Measurements from ENCODE around the gene MAD1L1.

Gene MAD1L1

DNA sequence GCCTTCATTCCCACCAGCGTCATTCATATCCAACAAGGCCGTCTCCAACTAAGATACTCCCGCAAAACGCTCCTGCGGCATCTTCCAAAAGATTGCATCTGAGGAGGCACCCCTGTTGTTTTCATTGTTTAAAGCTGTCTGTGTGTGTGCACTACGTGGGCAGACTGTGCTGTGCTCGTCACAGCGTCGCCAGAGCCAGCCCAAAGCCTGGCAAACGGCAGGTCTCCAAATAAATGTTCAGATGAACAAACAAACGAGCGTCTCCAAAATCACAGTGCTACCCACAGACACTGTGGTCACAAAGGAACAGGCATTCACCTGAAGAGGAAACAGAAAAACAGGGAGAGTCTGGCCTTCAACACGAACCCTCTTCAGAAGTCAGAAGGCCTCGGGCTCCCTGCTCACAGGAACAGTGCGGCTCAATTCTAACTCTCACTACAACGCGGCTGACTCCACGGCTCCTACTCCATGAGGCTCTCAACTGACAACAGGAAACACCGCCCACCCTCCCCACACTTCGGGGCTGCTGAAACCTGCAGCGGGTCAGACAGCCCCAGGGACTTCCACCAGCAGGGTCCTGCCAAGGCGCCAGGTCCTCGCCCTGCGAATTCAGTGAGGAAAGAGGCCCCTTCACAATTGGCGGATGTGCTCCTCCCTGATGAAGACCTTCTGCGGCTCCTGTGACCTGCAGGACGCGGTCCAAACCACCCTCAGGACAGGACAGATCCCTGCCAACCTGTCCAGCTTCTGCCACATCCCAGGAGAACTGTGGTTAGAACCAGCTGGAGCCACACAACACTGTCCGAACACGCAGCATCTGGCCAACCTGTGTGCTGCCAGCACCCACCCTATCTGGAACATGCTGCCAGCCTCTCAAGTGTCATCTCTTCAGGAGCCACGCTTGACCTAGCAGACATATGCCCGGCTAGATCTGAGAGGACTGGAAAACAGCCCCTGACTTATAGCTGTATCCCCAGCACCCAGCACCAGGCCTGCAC, 36.1 kb downstream of the MAD1L1 start:
- Histone ChIP-seq H3K4me3 (ENCODE audit: low read length in 2 of 2) (no peak overlapping the region), H3K27me3 (ENCODE audit: control insufficient read depth in 2 of 2, insufficient read depth in 2 of 2, low read length in 2 of 2) (no peaks in the 10 kb centered on the region), H3K36me3 (ENCODE audit: control insufficient read depth in 2 of 2, insufficient read depth in 2 of 2, low read length in 2 of 2) (peaks cover 8 to 24% of the 10 kb centered on the region in 2 donors), H3K4me1 (ENCODE audit: control insufficient read depth in 2 of 2, insufficient read depth in 2 of 2, low read length in 2 of 2) (no peaks in the 10 kb centered on the region), H3K27ac (ENCODE audit: low read depth in 2 of 2, low read length in 2 of 2) (no peak overlapping the region), H3K9me3 (ENCODE audit: control insufficient read depth in 2 of 2, low read length in 2 of 2) (peaks cover 0 to 3% of the 10 kb centered on the region in 2 donors), H3K9ac (ENCODE audit: low read depth in 1 of 2, low read length in 2 of 2) (no peak overlapping the region)

- no peak overlapping the region for H3K9ac ChIP-seq (ENCODE audit: low read depth in 1 of 2, low read length in 2 of 2)
- H3K36me3 ChIP-seq (ENCODE audit: control insufficient read depth in 2 of 2, insufficient read depth in 2 of 2, low read length in 2 of 2): peaks cover 8 to 24% of the 10 kb centered on the region in 2 donors
- no peaks in the 10 kb centered on the region for H3K4me1 ChIP-seq (ENCODE audit: control insufficient read depth in 2 of 2, insufficient read depth in 2 of 2, low read length in 2 of 2)
- no peak overlapping the region for H3K27ac ChIP-seq (ENCODE audit: low read depth in 2 of 2, low read length in 2 of 2)
- peaks cover 0 to 3% of the 10 kb centered on the region in 2 donors for H3K9me3 ChIP-seq (ENCODE audit: control insufficient read depth in 2 of 2, low read length in 2 of 2)
- no peaks in the 10 kb centered on the region for H3K27me3 ChIP-seq (ENCODE audit: control insufficient read depth in 2 of 2, insufficient read depth in 2 of 2, low read length in 2 of 2)
- no peak overlapping the region for H3K4me3 ChIP-seq (ENCODE audit: low read length in 2 of 2)
Measured at GRCh38 chr7:2195400-2196246, 37.1 kb downstream of the MAD1L1 start.

DNA sequence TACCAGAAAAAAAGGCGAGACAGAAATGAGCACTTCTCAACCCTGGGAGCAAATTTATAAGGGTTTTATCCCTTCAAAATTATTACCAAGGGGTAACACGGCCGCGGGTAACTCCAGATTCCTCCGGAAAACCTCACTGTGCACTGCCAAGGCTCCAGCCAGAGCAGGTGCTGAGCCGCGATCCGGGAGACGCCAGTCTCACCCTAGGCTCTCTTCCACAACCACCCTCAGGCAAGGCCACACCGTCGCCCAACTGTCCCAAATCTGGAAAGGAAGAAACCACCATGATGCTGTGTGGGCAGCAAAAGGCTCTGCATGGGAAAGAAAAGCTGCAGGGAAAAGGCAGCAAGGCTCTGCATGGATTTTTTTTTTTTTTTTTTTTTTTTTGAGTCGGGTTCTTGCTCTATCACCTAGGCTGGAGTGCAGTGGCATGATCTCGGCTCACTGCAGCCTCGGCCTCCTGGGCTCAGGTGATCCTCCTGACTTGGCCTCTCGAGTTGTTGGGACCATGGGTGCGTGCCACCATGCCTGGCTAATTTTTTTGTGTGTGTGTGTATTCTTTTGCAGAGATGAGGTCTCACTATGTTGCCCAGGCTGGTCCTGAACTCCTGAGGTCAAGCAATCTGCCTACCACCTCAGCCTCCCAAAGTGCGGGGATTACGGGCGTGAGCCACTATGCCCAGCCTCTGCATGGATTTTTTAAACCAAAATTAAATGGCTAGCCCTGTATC, 39.0 kb downstream of the MAD1L1 start:
- Histone ChIP-seq H3K4me1 (ENCODE audit: control insufficient read depth in 2 of 2, insufficient read depth in 2 of 2, low read length in 2 of 2) (no peaks in the 10 kb centered on the region), H3K36me3 (ENCODE audit: control insufficient read depth in 2 of 2, insufficient read depth in 2 of 2, low read length in 2 of 2) (peaks cover 5 to 16% of the 10 kb centered on the region in 2 donors), H3K9me3 (ENCODE audit: control insufficient read depth in 2 of 2, low read length in 2 of 2) (peaks cover 6 to 7% of the 10 kb centered on the region in 2 donors), H3K4me3 (ENCODE audit: low read length in 2 of 2) (no peak overlapping the region), H3K27ac (ENCODE audit: low read depth in 2 of 2, low read length in 2 of 2) (no peak overlapping the region), H3K27me3 (ENCODE audit: control insufficient read depth in 2 of 2, insufficient read depth in 2 of 2, low read length in 2 of 2) (no peaks in the 10 kb centered on the region), H3K9ac (ENCODE audit: low read depth in 1 of 2, low read length in 2 of 2) (no peak overlapping the region)

GRCh38 chr7:2192831-2193534, 39.8 kb downstream of the MAD1L1 start:
- no peaks in the 10 kb centered on the region for H3K27me3 ChIP-seq (ENCODE audit: control insufficient read depth in 2 of 2, insufficient read depth in 2 of 2, low read length in 2 of 2)
- no peak overlapping the region for H3K4me3 ChIP-seq (ENCODE audit: low read length in 2 of 2)
- no peak overlapping the region for H3K9ac ChIP-seq (ENCODE audit: low read depth in 1 of 2, low read length in 2 of 2)
- H3K27ac ChIP-seq (ENCODE audit: low read depth in 2 of 2, low read length in 2 of 2): no peak overlapping the region
- peaks cover 6 to 7% of the 10 kb centered on the region in 2 donors for H3K9me3 ChIP-seq (ENCODE audit: control insufficient read depth in 2 of 2, low read length in 2 of 2)
- H3K36me3 ChIP-seq (ENCODE audit: control insufficient read depth in 2 of 2, insufficient read depth in 2 of 2, low read length in 2 of 2): peaks cover 5 to 17% of the 10 kb centered on the region in 2 donors
- H3K4me1 ChIP-seq (ENCODE audit: control insufficient read depth in 2 of 2, insufficient read depth in 2 of 2, low read length in 2 of 2): no peaks in the 10 kb centered on the region

DNA sequence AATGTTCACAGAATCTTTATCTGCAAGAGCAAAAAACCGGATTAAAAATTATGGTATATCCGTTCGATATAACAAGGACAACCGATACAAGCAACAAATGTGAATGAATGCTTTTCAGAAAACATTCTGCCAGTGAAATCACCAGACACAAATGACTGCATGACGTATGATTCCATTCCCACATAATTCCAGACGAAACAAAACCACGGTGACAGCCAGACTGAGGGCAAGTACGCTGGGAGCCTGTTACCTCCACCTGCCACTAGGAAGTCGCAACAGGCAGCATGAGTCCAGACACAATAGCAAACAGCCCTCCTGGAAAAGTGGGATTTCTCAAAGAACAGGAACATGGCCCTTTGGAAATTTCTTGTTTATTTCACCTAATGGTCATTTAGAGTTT, 41.7 kb downstream of the MAD1L1 start:
- Histone ChIP-seq H3K9me3 (ENCODE audit: control insufficient read depth in 2 of 2, low read length in 2 of 2) (peaks cover 6 to 7% of the 10 kb centered on the region in 2 donors), H3K27me3 (ENCODE audit: control insufficient read depth in 2 of 2, insufficient read depth in 2 of 2, low read length in 2 of 2) (no peaks in the 10 kb centered on the region), H3K9ac (ENCODE audit: low read depth in 1 of 2, low read length in 2 of 2) (no peak overlapping the region), H3K36me3 (ENCODE audit: control insufficient read depth in 2 of 2, insufficient read depth in 2 of 2, low read length in 2 of 2) (peaks cover 5 to 10% of the 10 kb centered on the region in 2 donors), H3K4me1 (ENCODE audit: control insufficient read depth in 2 of 2, insufficient read depth in 2 of 2, low read length in 2 of 2) (no peaks in the 10 kb centered on the region), H3K27ac (ENCODE audit: low read depth in 2 of 2, low read length in 2 of 2) (no peak overlapping the region), H3K4me3 (ENCODE audit: low read length in 2 of 2) (no peak overlapping the region)

DNA sequence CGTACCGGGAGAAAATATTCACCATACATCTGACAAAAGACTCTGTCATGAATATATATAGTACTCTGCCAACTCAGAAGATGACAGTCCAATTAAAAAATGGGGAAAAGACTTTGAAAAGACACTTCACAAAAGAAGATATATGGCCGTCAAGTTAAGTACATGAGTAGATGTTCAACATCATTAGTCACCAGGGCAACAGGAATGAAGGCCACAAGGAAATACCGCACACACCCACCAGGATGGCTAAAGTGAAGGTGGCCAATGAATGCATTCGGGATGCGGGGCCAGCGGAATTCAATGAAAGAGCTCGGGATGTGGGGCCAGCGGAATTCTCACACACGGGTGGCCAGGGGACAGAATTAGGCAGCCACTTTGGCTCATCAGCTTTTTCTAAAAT, 42.2 kb downstream of the MAD1L1 start:
- H3K4me1 ChIP-seq (ENCODE audit: control insufficient read depth in 2 of 2, insufficient read depth in 2 of 2, low read length in 2 of 2): no peaks in the 10 kb centered on the region
- no peak overlapping the region for H3K9ac ChIP-seq (ENCODE audit: low read depth in 1 of 2, low read length in 2 of 2)
- peaks cover under 1 to 5% of the 10 kb centered on the region in 2 donors for H3K36me3 ChIP-seq (ENCODE audit: control insufficient read depth in 2 of 2, insufficient read depth in 2 of 2, low read length in 2 of 2)
- H3K4me3 ChIP-seq (ENCODE audit: low read length in 2 of 2): no peak overlapping the region
- peaks cover 4 to 6% of the 10 kb centered on the region in 2 donors for H3K9me3 ChIP-seq (ENCODE audit: control insufficient read depth in 2 of 2, low read length in 2 of 2)
- H3K27ac ChIP-seq (ENCODE audit: low read depth in 2 of 2, low read length in 2 of 2): no peak overlapping the region
- no peaks in the 10 kb centered on the region for H3K27me3 ChIP-seq (ENCODE audit: control insufficient read depth in 2 of 2, insufficient read depth in 2 of 2, low read length in 2 of 2)

DNA sequence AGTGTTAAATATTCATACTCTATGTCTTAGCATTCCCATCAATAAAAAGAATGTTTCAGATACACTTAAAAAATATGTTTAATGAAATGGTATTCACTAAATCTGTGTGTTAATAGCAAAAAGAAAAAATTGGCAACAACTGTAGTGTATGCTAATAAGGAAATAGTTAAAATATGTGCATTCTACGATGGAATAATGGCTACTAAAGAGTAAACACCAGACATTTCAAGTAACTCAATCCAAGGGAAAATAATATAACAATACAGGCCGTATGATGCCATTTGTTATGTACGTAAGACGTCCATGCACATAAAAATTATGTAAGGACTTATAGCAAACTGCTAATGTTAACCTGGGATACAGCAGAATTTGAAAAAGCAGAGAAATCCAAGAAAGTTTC, 46.6 kb downstream of the MAD1L1 start:
- peaks cover 0 to 3% of the 10 kb centered on the region in 2 donors for H3K36me3 ChIP-seq (ENCODE audit: control insufficient read depth in 2 of 2, insufficient read depth in 2 of 2, low read length in 2 of 2)
- H3K4me1 ChIP-seq (ENCODE audit: control insufficient read depth in 2 of 2, insufficient read depth in 2 of 2, low read length in 2 of 2): no peaks in the 10 kb centered on the region
- H3K27me3 ChIP-seq (ENCODE audit: control insufficient read depth in 2 of 2, insufficient read depth in 2 of 2, low read length in 2 of 2): no peaks in the 10 kb centered on the region
- no peak overlapping the region for H3K9ac ChIP-seq (ENCODE audit: low read depth in 1 of 2, low read length in 2 of 2)
- no peak overlapping the region for H3K4me3 ChIP-seq (ENCODE audit: low read length in 2 of 2)
- H3K27ac ChIP-seq (ENCODE audit: low read depth in 2 of 2, low read length in 2 of 2): no peak overlapping the region
- peaks cover 4 to 6% of the 10 kb centered on the region in 2 donors for H3K9me3 ChIP-seq (ENCODE audit: control insufficient read depth in 2 of 2, low read length in 2 of 2)

DNA sequence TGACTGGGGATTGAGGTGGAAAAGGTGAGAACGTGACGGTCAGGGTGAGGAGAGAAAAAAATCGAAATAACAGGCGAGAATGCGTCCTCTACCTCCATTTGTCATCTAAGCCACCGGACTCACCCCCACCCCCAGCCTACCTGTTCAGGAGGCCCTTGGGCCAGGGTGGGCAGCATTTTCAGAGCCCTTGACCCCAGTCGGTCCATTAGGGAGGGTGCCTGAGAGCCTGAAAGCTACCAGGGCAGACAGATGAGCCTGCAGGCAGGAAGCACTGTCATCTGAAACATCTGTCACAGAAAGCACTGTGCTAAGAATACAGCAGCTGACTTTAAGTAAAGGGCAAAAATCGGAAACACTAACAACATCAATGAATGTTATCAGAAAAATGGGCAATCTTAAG, 47.0 kb downstream of the MAD1L1 start:
- peaks cover 4 to 6% of the 10 kb centered on the region in 2 donors for H3K9me3 ChIP-seq (ENCODE audit: control insufficient read depth in 2 of 2, low read length in 2 of 2)
- no peaks in the 10 kb centered on the region for H3K4me1 ChIP-seq (ENCODE audit: control insufficient read depth in 2 of 2, insufficient read depth in 2 of 2, low read length in 2 of 2)
- H3K36me3 ChIP-seq (ENCODE audit: control insufficient read depth in 2 of 2, insufficient read depth in 2 of 2, low read length in 2 of 2): peaks cover 0 to 3% of the 10 kb centered on the region in 2 donors
- no peak overlapping the region for H3K27ac ChIP-seq (ENCODE audit: low read depth in 2 of 2, low read length in 2 of 2)
- H3K4me3 ChIP-seq (ENCODE audit: low read length in 2 of 2): no peak overlapping the region
- H3K27me3 ChIP-seq (ENCODE audit: control insufficient read depth in 2 of 2, insufficient read depth in 2 of 2, low read length in 2 of 2): no peaks in the 10 kb centered on the region
- no peak overlapping the region for H3K9ac ChIP-seq (ENCODE audit: low read depth in 1 of 2, low read length in 2 of 2)

DNA sequence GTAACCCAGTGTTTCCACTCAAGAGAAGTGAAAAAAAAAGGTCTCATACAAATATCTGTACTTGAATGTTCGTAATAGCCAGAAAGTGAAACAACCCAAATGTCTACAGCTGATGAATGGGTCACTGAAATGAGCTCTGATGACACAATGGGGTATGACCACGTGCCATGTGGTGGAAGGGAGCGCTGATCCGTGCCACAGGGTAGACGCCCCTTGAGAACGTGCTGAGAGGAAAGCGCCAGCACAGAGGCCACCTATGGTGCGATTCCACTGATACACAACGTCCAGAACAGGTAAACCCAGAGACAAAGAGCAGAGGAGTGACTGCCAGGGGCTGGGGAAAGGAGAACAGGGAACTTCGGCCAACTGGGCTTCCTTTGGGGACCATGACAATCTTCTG, 50.3 kb downstream of the MAD1L1 start:
- Histone ChIP-seq H3K9ac (ENCODE audit: low read depth in 1 of 2, low read length in 2 of 2) (no peak overlapping the region), H3K4me1 (ENCODE audit: control insufficient read depth in 2 of 2, insufficient read depth in 2 of 2, low read length in 2 of 2) (no peaks in the 10 kb centered on the region), H3K4me3 (ENCODE audit: low read length in 2 of 2) (no peak overlapping the region), H3K27ac (ENCODE audit: low read depth in 2 of 2, low read length in 2 of 2) (no peak overlapping the region), H3K27me3 (ENCODE audit: control insufficient read depth in 2 of 2, insufficient read depth in 2 of 2, low read length in 2 of 2) (no peaks in the 10 kb centered on the region), H3K9me3 (ENCODE audit: control insufficient read depth in 2 of 2, low read length in 2 of 2) (no peaks in the 10 kb centered on the region), H3K36me3 (ENCODE audit: control insufficient read depth in 2 of 2, insufficient read depth in 2 of 2, low read length in 2 of 2) (peaks cover 0 to 2% of the 10 kb centered on the region in 2 donors)

Measured in mucosa of rectum (tissue), 2 donors.